ENCODE measurements around the gene IP6K2.
"Not testable (repeated sequence)": the region's sequence is repeated elsewhere in the genome, so short reads cannot be mapped to it uniquely, and the experiment has no call there.

IP6K2 gene

DNA sequence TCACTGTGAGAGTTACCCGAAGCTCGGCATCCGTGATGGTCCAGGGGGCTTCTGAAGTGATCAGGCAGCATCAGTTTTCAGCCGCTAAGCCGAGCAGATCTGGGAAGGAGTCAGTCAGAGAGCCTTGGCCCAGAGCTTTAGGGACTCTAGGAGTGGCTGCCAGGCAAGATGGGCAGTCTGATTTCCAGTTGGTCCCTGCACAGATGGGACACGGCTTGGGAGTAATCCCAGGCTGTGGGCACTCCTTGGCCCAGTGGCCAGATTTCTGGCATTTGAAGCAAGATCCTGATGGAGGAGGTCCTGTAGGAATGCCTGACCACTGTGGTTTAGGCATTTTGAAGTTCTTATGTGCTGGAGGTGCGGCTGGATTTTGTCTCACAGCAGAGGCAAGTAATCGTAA lies 10.5 kb upstream of the IP6K2 start:
- DNase-seq (ENCODE audit: low spot score) (no peak), FAIRE-seq (no peak)

DNA sequence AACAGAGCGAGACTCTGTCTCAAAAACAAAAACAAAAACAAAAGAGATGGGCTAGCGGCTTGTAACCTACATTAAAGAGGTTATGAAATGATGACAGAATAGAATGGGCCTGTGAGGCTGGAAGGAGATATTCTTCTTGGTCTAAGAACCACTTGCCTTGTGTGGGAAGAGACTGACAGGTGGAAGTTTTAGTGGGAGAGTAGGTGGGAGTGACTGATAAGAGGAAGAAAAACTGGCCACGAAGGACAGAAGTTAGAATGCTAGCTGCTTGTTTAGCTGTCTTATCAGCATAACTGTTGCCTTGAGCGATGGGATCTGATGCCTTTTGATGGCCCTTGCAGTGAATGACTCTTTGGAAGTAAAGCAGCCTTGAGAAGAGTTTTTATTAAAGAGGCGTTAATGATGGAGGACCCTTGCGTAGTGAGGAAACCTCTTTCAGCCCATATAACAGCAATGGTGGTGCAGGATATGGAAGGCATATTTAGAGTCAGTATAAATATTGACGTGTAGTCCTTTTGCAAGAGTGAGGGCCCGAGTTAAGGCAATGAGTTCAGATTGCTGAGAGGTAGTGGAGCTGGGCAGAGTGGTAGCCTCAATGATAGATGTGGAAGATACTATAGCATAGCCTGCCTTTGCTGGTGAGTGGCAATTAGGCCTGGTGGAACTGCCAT lies 8.3 kb upstream of the IP6K2 start:
- not testable (repeated sequence) for DNase-seq (ENCODE audit: low spot score); FAIRE-seq

DNA sequence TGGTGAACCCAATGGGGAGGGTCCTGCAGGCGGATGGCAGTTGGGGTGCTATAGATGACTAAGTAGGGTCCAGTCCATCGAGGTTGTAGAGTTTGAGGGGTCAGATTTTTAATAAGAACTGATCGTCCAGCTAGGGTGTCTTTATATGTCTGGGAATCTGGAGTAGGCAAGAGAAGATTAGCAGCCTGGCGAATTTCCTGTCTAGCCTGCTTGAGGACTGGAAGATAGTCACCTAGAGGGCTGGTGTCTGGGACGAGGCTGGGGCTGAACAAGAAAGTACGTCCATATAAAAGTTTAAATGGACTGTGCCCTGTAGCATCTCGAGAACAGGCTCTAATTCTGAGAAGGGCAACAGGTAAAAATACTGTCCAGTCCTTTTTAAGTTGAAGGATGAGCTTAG lies 6.7 kb upstream of the IP6K2 start:
- FAIRE-seq (no peak), DNase-seq (ENCODE audit: low spot score) (no peak)

DNA sequence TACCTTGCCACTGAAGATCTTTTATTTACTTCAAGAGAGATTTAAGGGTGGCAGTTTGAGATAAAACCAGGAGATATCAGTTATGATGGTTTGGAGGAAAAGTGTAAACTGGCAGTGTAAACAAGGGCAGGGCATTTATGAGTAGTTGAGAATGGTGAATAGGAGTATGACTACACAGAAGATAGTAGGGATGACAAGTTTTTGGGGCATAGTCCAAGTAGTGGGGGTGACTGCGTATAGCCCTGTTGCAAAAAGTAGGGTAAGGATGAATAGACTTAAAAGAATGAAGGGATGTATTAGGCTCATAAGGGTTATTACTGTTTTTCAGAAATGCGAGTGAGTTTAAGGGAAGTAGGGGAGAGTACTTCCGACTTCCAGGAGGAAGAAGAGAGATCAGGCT lies 6.3 kb upstream of the IP6K2 start:
- not testable (repeated sequence) for DNase-seq (ENCODE audit: low spot score); FAIRE-seq

DNA sequence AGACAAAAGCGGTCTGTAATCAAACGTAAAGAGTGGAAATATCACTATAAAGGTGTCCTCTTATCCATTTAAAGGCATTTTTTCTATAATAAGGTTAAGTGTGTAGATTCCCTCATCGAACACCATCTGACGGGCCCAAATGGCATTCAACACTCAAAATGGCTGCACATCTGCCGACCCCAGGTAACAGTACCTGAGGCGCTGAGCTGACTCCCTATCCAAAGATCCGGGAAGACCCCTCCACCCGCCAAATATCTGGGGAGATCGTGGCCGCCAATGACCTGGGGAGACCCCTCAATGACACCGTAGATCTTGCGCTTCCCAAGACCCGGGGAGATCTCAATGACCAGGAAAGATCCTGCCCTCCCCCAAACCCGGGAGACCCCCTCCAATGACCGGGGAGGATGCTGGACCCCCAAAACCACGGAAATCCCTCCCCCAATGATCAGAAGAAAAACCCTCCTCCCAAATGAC lies 476 bp downstream of the IP6K2 start:
- DNase-seq (ENCODE audit: low spot score) (no peak), FAIRE-seq (no peak)

DNA sequence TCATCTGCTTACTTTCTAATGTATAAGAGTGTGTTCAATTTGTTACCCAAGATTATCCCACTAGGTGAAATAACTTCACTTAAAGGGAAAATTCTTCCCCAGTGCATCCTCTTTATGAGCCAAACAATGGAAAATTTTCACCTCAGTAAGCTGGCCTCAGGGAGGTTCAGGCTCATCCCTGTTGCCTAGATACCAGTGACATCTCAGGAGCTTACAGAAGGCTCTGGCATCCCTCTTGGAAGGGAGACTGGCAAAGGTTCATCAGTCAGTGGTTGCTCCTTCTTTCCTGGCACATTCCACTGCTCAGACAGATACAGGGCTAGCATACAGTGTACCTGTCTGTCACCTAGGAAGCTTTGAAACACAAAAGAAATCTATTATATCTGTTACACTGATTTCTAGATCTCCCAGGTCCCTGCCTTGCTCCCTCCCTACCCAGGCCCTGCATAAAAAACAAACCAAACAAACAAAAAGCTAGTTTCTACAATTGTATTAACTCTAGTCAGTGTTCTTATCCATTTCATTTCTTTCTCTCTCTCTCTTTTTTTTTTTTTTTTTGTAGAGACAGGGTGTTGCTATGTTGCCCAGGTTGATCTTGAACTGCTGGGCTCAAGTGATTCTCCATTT lies 1.7 kb downstream of the IP6K2 start:
- DNase-seq (ENCODE audit: low spot score) (peak; percentile 18), FAIRE-seq (no peak)

DNA sequence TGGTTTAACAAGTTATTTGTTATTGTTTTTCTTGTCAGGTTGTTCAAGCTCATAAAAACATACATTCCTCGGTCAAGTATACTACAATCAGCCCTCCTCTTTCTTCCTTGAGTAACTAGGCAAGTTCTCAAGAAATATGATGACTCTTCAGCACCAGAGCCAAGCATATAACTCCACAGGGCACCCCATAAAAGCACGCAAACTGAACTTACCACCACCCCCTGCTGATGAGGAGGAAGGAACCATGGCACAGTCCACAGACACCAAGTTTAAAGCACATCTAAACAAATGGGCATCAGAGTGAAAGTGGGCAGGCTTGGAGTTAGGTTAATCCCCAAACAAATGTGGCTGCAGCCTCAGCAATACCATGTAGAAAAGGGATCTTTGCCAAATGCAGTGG lies 5.3 kb downstream of the IP6K2 start:
- DNase-seq (ENCODE audit: low spot score) (no peak), FAIRE-seq (no peak)

DNA sequence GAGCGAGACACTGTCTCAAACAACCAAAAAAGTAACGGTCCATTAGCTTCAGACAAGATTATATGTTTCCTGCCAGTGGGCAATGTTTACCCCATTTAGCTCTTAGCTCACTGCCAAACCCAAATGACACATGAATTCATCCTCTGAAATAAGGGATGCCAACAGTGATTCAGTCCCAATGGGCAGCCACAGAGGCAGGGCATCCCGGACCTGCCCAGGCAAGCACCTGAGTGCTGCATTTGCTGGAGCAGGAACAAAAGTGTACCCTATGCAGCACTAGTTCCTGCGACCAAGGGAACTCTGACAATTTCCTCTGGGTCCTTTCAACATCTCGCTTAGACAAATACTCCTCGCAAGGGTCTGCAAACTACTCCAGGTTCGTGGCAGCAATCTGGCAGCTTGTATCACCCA lies 8.0 kb downstream of the IP6K2 start:
- DNase-seq (ENCODE audit: low spot score) (no peak), FAIRE-seq (peak; percentile 20)

DNA sequence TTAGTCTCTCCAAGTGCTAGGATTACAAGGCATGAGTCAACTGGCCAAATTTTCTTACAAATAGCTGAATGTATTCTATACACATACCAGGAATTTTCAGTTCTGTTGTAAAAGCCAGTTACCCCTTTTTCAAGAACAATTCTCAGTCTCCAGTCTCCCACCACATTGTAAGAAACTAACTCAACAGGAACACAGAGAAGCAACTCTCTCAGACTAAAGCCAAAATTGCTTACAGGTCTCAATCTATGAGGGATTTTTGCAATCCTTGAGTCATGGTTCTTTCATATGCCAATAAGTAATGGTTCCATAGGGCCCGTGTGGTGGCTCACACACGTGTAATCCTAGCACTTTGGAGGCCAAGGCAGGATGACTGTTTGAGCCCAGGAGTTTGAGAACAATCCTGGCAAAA lies 8.5 kb downstream of the IP6K2 start:
- DNase-seq (ENCODE audit: low spot score) (no peak), FAIRE-seq (no peak)

DNA sequence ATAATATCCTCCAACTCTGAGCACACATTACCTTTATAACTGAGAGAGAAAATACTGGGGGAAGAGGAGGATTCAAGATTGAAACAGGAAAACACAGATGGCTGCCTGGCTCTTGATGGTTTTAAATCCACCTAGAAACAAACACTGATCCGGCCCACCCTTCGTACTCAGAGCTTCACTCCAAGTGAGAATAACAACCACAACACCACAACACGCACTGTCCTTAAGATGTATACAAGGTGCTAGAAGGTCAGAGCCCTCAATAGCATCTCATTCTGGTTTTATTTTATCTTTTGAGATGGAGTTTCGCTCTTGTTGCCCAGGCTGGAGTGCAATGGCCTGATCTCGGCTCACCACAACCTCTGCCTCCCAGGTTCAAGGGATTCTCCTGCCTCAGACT lies 9.9 kb downstream of the IP6K2 start:
- FAIRE-seq, result no peak
- no peak for DNase-seq (ENCODE audit: low spot score)

DNA sequence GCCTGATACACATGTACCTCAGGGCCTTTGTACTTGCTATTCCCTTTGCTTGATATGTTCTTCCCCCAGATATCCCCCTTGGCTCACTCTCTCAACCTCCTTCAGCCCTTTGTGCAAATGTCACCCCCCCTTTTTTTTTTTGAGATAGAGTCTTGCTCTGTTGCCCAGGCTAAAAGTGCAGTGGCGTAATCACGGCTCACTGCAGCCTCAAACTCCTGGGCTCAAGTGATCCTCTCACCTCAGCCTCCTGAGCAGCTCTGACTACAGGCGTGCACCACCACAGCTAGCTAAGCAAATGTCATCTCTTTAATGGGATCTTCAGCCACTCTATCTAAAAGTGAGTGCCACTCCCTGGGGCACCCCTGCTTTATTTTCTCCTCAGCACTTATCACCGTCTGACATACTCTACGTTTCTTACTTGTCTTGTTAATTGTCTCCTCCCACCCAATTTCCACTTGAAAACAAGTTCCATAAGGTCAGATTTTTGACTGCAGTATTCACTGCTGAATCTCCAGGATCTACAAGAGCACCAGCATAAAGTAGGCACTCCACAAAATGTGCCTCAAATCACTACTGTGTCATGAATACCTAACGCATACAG lies 14.6 kb downstream of the IP6K2 start:
- DNase-seq (ENCODE audit: low spot score) (no peak), FAIRE-seq (no peak)

DNA sequence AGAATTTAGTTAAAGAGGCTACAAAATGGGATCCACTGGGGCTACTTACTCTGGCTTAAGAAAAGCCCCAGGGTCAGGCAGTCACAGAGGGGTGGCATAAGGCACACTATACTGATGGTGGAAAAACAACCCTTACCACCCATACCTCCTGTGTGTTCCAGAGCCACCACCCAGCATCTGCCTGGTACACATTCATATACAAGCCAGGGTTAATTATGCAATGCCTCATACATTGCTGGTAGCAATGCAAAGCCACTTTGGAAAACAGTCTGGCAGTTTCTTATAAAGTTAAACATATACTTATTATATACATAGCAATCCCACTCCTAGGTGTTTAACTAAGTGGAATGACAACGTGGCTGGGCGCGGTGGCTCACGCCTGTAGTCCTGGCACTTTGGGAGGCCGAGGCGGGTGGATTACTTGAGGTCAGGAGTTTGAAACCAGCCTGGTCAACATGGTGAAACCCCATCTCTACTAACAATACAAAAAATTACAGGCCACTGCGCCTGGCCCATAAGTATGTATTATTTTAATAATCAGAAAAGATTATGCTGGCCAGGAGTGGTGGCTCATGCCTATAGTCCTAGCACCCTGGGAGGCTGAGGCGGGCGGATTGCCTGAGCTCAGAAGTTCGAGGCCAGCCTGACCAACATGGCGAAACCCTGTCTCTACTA lies 16.2 kb downstream of the IP6K2 start:
- DNase-seq (ENCODE audit: low spot score) (no peak), FAIRE-seq (no peak)

DNA sequence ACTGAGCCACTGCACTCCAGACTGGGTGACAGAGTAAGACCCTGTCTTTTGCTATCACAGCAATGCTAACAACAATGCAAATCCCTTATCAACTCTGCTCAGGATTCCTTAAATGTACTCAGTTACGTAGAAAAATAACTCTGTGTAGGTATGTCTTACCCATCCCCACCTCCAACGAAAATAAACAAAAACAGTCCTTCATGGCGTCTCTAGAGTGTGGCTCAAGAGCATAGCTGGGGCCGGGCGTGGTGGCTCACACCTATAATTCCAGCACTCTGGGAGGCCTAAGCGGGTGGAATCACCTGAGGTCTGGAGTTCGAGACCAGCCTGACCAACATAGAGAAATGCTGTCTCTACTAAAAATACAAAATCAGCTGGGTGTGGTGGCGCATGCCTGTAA lies 18.1 kb downstream of the IP6K2 start:
- no peak for DNase-seq (ENCODE audit: low spot score)
- FAIRE-seq, result no peak

DNA sequence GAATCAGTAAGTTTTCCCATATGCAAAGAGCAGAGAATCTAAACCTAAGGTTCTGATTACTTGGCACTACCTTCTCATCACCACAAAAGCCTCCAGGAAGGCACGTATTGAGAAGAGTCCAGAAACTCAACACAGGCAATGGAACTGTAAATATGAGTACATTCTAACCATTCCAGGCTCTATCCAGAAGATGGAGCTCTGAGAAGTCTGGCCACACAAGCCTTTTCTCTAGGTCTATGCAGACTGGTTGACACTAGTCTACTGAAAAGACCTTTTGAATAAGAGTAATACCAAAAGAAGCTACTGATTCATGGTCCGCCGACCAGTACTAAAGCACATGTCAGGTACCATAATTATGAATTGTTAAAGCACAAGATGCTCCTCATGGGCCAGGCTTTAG lies 19.1 kb downstream of the IP6K2 start:
- FAIRE-seq, result no peak
- DNase-seq (ENCODE audit: low spot score), result no peak

DNA sequence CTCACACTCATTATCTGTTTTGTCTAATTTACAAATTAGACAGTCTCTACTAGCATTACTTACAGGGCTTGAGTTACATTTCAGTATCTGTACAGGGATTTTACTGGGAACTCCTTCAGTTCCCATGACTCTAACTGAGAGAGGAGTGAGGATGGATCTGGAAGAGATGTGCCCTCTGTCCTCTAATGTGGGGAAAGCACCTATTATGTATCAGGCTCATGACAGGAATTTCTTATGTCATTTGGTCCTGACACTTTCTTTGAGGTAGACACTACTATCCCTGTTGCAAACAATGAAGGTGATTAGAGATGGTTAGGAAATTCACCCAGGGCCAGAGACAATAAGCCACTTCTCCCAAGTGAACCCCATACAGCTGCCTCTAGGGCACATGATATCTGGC lies 20.4 kb downstream of the IP6K2 start:
- DNase-seq (ENCODE audit: low spot score), result no peak
- FAIRE-seq, result no peak

DNA sequence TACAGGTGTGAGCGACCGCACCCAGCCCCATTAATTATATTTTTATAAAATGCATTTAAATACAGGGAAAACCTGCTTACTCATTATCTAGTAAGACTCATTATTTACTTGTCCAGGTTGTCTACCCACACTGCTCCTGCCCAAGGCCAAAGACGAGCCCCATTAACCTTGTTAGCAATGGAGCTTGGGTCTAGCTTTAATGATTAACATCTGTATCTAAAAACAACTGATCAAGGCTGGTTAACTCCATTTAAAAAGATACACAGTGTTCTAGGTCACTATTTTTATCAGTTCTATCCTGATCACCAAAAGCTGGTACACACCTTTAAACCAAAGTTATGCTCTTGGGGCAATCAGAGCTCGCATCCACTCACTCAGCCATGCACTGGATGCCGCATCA lies 20.9 kb downstream of the IP6K2 start:
- FAIRE-seq (no peak), DNase-seq (ENCODE audit: low spot score) (no peak)

DNA sequence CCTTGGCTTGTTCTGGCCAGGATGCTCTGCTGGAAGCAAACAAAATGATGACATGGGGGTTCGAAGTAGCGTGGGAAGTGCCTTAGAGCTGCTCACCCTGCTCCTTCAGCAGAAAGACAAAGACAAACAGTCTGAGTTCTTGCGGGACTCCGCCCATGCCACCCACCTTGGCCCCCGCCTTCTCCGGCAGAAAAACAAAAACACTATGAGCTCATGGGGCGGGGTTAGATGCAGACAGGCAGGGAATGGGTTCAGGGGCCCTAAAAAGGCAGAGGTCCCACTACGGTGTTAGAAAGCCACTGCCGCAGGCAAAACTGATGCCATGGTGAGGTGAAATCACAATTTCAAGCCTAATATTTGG lies 21.6 kb downstream of the IP6K2 start:
- FAIRE-seq, result no peak
- DNase-seq (ENCODE audit: low spot score), result no peak

DNA sequence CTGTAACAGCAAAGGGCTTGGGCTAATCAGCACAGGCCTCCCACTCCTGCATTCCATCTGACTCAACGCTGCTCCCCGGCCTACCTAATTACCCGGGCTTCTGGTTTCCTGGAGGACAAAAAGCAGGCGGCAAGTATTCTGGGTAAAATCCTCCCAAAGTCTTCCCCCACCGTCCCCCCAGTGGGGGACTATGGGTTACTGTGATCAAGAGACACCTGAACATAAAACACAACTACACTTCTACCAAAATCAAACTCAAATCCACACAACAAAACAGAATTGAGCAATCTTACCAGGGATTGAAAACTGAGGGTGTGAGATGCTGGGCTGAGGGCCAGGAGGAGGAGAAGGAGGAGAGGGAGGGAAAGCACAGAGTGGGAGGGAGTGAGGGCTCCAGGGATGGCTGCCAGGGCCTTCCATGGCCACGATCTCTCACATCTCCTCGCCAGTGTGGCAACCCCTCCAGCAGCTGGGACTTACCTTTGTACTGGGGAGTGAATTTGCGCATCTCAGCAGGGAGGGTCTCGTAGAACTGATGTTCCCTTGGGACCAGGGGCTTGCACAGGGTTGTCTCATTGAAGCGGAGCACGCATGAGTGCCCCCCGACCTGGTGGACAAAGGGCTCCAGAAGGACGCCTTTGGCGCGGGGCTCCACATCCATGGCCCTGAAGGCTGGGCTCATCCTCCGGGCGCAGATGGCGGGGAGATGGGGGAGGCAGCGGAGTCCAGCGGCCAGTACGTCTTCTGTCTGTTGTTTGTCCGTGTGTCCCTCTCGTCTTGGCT lies 22.2 kb downstream of the IP6K2 start:
- FAIRE-seq, result no peak
- no peak for DNase-seq (ENCODE audit: low spot score)

DNA sequence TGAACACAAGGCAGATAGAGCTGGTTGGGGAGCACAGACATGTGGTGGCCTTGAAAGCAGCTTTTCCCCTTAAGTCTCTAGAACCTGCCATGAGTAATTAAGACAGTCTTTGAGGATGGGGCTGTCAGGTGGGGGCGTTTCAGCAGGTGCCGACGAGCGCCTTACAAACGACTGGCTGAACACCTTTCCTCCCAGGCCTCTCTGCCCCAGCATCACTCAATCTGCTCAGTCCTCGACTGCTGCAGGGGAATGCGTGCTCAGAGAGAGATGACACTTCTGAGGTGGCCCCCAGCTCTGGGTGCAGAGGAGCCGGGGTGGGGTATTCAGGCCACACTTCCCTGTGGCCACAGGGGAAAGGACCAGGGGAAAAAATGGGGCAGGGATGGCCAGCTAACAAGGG lies 23.2 kb downstream of the IP6K2 start:
- DNase-seq (ENCODE audit: low spot score) (no peak), FAIRE-seq (no peak)

DNA sequence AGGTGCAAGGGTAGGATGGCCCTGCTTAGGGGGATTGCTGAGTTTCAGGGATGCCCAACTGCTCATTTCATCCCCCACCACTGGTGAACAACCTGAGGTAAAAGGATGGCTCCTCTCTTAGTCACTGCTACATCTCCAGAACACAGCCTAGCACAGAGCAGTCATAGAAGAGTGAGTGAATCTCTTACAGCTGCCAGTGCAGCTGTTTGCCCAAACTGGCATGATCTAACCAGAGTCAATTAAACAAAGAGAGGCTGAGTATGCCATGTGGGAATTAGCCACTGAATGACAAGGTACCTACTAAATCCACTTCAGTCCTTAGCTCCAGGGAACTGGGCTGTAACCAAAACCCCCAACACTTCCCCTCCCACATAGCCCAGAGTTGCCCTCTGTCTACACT lies 24.5 kb downstream of the IP6K2 start:
- DNase-seq (ENCODE audit: low spot score) (no peak), FAIRE-seq (no peak)

DNA sequence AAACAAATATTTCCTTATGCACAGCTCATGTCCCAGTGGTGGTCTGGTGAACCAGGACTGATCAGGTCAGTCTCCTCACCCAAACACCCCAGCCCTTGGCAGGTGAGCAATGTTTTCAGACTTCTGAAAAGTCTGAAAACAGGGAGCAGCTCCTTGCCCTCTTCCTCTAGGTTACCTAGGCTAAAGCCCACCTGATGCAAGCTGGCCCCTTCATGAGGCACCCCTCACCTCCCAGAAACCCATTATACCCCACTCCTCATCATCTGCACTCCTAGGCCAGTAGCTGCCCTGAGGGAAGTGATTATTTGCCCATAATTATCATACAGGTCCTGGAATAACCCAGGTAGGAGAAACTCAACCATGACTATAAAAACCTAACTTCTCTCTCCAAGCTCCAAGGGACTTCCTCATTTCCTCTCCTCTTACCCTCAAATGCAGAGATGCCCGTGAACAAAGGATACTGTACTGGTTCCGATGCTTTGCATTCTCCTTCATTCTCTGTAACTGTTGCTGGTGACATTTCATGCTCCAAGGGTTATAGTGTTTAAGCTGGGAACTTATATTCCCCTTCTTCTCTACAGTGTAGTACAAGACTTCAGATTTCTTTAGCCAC lies 26.1 kb downstream of the IP6K2 start:
- FAIRE-seq (no peak), DNase-seq (ENCODE audit: low spot score) (no peak)

Data from urothelium cell line (cell line).